HL-60 (cell line): ENCODE results near the gene NUDT14.

Source experiments
- DNase-seq, 2 experiments: peaks; one replicate each; pipeline ENCODE4 v3.0.0-alpha.2; 2010 to 2020; ENCODE audit warnings: low read depth in 1 of 2, low spot score in 1 of 2
- H3K27ac ChIP-seq: fragments of 250-450 bp; sonication (Bioruptor Pico); replicated peaks from 2 replicates; pipeline ENCODE4 v1.5.1; 2020; ENCODE audit warnings: mild to moderate bottlenecking, moderate library complexity
- H3K27me3 ChIP-seq: fragments of 250-450 bp; sonication (Bioruptor Pico); 2 replicates; pipeline ENCODE4 v1.5.1; 2021; ENCODE audit warnings: mild to moderate bottlenecking, moderate library complexity; ENCODE audit not compliant: insufficient read depth, poor library complexity, severe bottlenecking
- H3K4me3 ChIP-seq: replicated peaks from 2 replicates; pipeline ENCODE4 v1.5.1; 2011; ENCODE audit warnings: mild to moderate bottlenecking, control low read depth, low read length; ENCODE audit not compliant: insufficient read depth
- CTCF ChIP-seq: IDR thresholded peaks from one replicate; pipeline ENCODE4 v1.5.1; 2011; ENCODE audit warnings: low read length, control low read depth, inconsistent platforms; ENCODE audit not compliant: insufficient read depth
- GABPA ChIP-seq: IDR thresholded peaks from 2 replicates; pipeline ENCODE4 v1.6.1; 2012; ENCODE audit warnings: low read depth
- POLR2AphosphoS5 ChIP-seq: IDR thresholded peaks from 2 replicates; pipeline ENCODE4 v1.6.1; 2012; ENCODE audit warnings: low read depth
- SPI1 ChIP-seq: IDR thresholded peaks from 2 replicates; pipeline ENCODE4 v1.6.1; 2012; ENCODE audit warnings: low read depth, mild to moderate bottlenecking, borderline replicate concordance
- TF ChIP-seq, protein P1 (sequence below): IDR thresholded peaks from 2 replicates; pipeline ENCODE4 v1.6.1; 2012; ENCODE audit warnings: low read depth; ENCODE audit not compliant: insufficient replicate concordance

Gene NUDT14

GRCh38 chr14:105153331-105153731 is 27.8 kb downstream of the NUDT14 start:
- TF ChIP-seq CTCF = no peak
- TF ChIP-seq GABPA = no peak
- no peak for TF ChIP-seq SPI1
- TF ChIP-seq, protein P1, sequence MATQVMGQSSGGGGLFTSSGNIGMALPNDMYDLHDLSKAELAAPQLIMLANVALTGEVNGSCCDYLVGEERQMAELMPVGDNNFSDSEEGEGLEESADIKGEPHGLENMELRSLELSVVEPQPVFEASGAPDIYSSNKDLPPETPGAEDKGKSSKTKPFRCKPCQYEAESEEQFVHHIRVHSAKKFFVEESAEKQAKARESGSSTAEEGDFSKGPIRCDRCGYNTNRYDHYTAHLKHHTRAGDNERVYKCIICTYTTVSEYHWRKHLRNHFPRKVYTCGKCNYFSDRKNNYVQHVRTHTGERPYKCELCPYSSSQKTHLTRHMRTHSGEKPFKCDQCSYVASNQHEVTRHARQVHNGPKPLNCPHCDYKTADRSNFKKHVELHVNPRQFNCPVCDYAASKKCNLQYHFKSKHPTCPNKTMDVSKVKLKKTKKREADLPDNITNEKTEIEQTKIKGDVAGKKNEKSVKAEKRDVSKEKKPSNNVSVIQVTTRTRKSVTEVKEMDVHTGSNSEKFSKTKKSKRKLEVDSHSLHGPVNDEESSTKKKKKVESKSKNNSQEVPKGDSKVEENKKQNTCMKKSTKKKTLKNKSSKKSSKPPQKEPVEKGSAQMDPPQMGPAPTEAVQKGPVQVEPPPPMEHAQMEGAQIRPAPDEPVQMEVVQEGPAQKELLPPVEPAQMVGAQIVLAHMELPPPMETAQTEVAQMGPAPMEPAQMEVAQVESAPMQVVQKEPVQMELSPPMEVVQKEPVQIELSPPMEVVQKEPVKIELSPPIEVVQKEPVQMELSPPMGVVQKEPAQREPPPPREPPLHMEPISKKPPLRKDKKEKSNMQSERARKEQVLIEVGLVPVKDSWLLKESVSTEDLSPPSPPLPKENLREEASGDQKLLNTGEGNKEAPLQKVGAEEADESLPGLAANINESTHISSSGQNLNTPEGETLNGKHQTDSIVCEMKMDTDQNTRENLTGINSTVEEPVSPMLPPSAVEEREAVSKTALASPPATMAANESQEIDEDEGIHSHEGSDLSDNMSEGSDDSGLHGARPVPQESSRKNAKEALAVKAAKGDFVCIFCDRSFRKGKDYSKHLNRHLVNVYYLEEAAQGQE = no peak
- TF ChIP-seq POLR2AphosphoS5 = no peak
- no peak overlapping the region for H3K4me3 ChIP-seq
- DNase-seq = no peak
- H3K27me3 ChIP-seq = peaks cover 26% of the 10 kb centered on the region
- H3K27ac ChIP-seq = no peak overlapping the region

DNA sequence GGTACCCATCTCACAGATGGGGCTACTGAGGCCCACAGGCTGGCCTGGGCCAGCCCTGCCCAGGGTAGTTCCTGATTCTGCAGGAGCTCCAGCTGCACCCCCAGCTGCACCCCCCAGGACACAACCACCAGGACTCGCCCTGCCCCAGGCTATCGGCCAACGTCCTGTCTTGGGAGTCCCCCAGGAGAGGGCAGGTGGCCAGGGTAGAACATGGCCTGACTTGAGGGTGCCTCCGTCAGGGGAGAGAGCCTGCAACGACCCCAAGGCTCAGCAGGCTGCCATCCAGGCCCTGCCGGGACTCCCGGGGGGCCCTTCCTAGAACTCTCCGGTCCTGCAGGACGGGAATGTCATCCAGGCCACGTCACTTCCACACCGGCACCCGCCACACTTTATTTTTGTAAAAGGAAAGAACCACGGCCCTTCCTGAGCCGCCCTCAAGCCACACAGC is 28.3 kb downstream of the NUDT14 start:
- no peak for DNase-seq
- H3K27ac ChIP-seq = no peak overlapping the region
- TF ChIP-seq GABPA (no peak), POLR2AphosphoS5 (no peak), CTCF (no peak), SPI1 (no peak)
- TF ChIP-seq, protein P1 = no peak
- peaks cover 26% of the 10 kb centered on the region for H3K27me3 ChIP-seq
- H3K4me3 ChIP-seq = no peak overlapping the region

DNA sequence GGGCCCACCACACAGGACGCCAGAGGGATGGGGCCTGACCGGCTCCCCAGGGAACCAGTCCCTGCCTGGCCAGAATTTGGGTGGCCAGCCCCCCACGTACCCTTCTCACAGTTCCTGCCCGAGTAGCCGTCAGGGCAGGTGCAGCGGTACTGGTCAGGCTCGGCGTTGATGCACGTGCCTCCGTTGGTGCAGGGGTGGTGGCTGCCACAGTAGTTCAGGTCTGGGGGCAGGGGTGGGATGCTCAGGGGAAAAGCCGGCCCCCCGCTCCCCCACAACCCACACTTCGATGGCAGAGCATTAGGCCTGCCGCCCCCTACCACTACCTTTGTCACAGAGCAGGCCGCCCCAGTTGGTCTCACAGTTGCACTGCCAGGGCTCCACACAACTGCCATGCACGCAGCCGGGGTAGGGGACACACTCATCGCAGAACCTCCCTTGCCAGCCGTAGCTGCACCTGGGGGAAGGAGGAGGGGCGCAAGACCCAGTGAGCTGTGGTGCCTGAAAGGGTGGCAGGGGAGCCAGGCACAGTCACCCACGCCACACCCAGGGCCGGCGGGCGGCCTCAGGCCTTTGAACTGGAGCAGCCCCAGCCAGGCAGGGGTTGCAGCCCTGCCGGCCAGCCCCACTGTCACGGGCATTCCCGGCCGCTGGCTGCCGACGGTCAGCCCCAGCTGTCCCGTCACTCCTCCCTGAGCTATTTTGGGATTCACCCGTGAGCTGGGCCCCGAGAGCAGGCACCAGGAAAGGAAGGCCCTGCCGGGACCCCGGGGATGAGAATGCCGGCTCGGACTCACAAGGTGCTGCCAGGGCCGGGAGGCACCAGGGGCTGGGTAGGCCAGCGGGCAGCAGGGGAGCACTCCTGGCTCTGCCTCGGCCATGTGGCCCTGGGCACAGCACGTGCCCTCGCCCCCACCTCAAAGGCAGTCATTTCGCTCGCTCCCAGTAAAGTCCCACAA is 29.0 kb downstream of the NUDT14 start:
- H3K27ac ChIP-seq = no peak overlapping the region
- H3K4me3 ChIP-seq = no peak overlapping the region
- DNase-seq = no peak
- TF ChIP-seq CTCF (no peak), POLR2AphosphoS5 (no peak), SPI1 (no peak), GABPA (no peak)
- TF ChIP-seq, protein P1 = no peak
- peaks cover 26% of the 10 kb centered on the region for H3K27me3 ChIP-seq
